GM21515 (cell line): ENCODE data around the gene FN1.
"Not testable (repeated sequence)": the region's sequence is repeated elsewhere in the genome, so short reads cannot be mapped to it uniquely, and the experiment has no call there.

Experiments used
- ATAC-seq: cut with Tn5 transposase; IDR thresholded peaks from one replicate; pipeline ENCODE4 v1.9.1; 2021; ENCODE audit not compliant: unreplicated experiment

Gene FN1

DNA sequence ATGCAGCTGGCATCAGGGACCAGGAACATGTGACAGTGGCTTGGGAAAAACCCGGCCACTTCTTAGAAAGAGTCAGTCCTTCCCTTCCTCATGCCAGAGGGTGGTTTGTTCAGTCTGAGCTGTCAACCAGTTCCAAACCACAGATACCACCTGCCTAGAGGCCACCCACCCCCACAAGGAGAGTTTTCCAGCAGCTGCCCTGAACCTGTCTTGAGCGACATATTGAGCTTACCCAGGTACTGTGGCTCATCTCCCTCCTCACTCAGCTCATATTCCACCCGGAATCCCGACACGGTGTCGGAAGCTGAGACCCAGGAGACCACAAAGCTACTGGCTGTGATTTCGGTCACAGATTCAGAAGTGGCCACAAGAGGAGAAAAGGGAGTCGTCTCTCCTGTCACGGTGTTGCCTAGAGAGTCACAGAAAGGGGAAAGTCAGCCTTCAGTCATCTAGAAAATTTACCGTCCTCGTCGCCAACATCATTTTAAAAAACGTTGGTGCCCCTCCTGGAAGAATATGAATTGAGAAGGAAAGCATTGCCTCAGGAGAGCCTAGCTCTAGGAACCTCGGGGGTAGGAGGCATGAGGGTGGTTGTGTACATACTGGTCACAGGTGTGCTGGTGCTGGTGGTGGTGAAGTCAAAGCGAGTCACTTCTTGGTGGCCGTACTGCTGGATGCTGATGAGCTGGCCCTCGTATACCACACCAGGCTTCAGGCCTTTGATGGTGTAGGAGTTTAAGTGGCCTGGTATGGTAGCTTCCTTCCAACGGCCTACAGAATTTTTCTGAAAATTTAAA, 26.3 kb downstream of the FN1 start:
- ATAC-seq: no peak

DNA sequence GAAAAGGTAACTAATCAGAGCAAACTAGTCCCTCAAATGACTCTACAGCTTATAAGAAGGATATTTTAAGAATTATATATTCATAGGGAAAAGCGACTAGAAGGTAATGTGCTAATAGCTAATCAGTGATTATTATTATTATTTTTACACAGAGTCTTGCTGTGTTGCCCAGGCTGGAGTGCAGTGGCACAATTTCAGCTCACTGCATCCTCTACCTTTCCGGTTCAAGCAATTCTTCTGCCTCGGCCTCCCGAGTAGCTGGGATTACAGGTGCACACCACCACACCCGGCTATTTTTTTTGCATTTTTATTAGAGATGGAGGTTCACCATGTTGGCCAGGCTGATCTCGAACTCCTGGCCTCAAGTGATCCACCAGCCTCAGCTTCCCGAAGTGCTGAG, 27.4 kb downstream of the FN1 start:
- ATAC-seq: not testable (repeated sequence)

DNA sequence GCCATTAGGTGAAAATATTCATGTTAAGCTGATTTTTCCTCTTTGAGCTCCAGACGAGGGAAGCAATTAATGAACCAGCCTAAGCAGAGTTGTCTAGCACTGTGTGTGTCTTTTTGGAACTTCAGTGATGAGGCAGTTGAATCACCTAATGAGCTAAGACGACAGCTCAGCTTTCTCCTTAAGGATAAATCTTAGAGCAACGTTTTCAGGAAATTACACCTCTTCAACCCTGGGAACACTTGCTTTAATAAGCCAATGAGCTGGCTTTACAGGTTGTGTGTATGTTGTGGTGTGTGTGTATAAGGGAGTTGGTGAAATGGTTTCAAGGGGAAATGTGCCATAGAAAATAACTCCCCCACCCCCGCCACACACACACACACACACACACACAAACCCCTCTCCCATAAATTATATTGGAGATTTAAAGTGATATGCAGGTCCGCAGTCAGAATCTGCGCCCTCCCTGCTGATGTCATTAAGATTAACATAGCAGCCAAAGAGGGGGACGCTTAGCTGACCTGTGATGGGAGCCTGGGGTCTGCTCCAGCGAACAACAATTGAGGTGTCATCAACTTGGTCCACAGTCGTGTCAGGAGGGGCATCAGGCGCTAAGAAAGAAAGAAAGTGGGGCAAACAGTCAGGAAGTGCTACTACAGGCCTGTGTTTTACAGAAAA, 28.1 kb downstream of the FN1 start:
- ATAC-seq: no peak

DNA sequence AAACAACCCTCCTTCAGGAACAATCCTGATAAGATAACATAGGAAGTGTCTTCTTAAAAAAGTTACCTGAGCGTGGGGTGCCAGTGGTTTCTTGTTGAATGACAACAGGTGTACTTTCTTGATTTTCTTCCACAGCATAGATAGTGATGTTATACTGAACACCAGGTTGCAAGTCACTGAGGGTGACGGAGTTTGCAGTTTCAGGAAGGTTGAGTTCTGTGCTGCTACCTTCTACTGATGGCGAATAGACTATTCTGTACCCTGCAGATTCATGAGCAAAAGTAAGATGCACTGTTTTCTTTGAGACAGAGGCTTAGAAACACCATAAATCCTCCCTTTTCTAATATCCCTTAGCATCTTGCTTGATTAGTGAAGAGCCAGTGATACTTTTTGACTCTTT, 28.8 kb downstream of the FN1 start:
- ATAC-seq: no peak

DNA sequence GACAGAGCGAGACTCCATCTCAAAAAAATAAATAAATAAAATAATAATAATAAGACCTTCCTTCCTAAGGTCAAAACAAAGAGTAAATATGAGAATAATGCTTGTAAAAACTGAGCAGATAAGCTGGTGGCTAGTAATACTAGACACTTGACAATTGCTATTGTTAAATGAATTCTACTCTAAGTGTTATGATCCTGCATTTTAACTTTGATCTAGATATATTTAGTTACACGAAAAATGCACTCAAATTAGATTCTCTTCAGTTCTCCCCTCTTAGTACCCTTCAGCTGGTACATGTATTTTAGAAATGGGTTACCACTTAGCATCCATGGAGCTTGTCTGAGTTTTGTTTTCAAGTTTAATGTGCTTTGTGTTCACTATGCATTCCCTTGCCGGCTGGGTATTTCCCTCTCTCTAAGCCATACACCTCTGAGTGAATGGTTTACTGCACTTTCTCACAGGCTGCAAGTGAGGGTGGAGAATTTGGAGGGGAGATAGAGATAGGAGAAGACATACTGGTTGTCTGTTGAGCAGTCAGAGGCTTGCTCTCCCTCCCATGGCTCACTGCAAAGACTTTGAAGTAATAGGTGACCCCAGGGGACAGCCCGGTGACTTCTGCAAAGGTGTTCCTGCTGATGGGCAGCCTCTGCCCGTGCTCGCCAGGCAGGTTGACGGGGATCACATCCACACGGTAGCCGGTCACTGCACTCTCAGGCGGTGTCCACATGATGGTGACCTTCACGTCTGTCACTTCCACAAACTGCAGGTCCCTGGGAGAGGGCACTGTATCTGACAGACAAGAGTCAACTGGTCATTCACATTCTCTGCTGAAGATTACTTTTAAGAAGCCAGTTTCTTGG, 29.9 kb downstream of the FN1 start:
- no peak for ATAC-seq

DNA sequence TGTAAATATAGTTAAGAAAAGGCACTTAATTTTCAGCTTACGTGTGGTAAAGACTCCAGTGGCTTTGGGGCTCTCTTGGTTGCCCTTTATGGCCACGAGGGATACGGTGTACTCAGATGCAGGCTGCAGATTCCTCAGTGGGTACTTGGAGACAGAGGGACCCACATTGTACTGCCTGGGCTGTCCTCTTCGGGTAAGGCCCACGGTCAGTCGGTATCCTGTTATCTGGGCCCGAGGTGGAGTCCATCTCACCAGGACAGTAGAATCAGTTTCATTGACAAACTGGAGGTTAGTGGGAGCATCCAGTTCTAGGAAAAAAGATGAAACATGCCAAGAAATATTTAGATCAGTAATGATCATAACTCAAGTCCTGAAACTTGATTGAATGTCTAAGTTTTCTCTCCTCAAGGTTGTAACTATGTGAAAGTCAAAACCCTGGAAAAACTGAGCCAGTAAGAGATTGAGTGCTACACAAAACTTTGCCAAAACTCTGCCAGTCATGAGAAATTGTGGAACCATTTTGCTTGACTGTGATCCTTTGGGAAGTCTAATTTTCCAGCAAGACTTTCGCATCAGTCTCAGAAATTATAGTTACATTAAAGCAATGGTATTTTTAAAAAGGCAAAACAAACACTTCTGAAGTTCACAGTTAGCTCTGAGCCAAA, 31.4 kb downstream of the FN1 start:
- ATAC-seq: no peak

DNA sequence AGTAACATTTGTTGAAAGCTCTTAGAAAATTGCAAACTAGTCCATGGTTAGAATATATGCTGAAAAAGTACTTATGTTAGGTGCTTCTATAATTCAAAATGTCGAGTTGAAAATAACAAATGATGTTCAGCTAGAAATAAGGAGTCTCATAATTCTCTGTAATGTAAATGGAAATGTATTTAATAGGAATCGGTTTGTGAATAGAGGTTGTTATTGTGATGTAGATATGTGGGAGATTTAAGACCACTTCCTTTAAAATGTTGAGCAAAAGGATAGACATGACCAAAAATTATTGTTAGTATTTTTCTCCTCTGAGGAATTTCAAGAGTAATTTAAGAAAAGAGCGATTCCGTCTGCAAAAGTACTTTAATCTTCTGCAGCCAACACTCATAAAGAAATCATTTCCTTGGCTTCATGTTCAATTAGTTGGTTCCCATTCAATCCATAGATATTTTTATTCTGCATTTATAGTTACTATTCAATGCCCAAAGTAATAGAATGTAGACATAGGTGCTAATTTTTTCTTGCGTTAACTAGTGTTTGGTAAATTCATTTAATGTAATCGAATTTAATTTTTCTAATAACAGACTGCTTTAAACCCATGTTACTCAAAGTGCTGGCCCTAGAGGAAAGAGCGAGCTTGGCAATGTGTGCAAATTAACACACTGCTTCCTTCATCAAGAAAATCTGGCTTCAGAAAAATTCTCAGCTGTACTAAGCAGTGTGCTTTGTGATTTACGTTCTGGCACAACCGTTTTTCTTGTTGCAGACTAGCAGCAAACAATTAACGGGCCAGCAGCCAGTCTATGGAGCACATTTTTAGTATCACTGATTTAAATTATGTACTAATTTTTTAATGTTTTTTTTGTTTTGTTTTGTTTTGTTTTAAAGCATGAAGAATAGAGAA, 32.2 kb downstream of the FN1 start:
- ATAC-seq: no peak

DNA sequence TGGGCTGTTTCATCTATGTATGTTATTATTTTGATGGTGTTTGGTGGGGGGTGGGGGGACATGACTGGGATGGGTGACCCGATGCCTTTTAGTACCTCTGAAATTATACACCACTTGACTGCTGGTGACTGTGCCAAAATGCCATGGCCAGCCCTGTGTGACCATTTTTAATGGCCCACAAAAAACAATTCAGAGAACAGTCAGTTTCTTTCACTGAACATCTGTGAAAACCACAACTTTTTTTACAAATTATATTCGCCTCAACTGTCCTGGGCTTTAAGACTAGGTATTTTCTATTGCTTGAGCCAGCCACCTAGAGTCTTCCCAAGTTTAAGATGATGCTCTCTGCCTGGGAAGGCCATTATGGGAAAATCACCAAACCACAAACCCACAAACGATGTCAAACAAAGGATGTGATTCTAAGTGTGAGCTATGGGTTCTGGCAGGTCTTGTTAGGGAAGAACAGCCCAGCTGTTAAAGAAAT, 33.9 kb downstream of the FN1 start:
- ATAC-seq: no peak

DNA sequence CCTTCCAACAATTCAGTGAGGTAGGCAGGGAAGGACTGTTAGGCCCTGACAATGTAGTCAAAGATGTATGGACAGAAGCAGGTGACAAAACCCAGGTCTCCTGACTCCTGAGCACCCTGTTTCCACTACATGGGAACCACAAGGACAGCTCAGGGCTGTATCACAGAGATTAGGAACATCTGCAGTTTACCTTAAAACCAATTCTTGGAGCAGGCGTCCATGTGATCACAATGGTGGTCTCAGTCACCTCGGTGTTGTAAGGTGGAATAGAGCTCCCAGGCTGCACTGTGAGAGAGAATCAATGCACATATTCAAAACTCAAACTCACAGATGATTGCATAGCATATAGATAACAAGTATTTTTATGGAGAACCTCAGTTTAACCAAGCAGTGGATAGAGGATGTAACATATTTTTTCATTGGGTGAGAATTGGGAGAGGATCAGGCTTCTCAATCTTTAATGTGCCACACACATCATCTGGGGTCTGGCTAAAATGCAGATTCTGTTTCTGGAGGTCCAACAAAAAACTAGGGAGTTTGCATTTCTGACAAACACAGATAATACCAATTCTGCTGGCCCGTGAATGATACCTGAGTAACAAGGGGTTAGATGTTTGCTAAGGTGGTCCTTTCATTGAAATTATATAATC, 36.7 kb downstream of the FN1 start:
- ATAC-seq: no peak

DNA sequence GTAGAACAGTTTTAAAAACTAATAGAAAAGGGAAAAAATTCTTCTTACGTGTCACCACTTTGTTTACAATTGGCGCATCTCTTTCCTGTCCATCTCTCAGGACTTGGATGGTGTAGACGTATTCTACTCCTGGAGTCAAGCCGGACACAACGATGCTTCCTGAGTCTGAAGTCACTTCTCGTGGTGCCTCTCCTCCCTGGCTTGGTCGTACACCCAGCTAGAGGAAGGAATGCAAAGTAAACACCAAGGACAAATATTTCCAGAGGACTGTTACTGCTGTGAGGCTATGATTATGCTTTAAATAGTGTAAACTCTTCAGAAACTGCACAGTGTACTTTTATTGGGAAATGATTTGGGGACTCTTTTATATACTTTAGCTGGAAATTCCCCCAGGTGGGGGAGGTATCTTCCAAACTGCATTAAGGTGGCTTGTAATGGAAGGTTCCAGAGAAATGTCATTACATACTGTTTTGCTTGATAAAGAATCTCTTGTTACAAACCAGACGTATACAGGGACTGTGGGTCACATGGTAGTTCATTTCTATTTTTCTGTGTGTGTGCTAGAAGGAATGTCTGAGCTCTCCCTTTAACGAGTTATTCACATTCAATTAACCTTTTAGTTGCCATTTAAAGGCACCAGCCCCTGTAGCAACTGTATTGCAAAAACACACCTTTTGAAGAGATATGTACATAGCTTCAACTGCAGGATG, 38.1 kb downstream of the FN1 start:
- no peak for ATAC-seq

DNA sequence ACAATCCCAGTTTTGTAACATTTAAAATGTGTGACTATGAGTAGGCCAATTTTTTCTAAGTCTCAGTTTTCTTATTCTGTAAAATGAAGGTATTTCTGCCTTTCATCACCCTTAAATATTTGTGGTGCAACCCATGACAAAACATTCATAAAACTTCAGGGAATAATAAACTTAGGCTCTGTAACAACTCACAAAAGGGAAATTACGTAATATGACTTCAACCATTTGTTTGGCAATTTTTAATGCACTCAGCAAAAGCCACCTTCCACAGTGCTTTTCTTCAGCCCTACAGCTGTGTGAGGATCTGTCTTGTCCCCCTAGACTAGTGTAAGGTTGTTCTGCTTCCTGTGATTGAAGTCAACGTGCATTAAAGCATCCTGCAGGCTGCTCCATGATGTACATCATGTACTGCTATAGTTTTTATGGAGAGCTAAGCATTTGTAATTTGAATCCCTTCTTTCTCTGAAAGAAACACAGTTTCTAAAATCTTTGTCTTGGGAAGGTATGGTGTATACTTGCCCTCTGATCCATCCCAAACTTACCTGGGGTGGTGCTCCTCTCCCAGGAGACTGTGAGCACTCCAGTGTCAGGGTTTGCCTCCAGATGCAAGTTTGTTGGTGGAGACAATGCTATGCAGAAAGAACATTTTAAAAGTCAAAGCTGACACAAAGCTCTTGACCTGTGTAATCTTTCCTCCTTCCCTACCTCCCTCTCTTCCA, 39.1 kb downstream of the FN1 start:
- no peak for ATAC-seq

DNA sequence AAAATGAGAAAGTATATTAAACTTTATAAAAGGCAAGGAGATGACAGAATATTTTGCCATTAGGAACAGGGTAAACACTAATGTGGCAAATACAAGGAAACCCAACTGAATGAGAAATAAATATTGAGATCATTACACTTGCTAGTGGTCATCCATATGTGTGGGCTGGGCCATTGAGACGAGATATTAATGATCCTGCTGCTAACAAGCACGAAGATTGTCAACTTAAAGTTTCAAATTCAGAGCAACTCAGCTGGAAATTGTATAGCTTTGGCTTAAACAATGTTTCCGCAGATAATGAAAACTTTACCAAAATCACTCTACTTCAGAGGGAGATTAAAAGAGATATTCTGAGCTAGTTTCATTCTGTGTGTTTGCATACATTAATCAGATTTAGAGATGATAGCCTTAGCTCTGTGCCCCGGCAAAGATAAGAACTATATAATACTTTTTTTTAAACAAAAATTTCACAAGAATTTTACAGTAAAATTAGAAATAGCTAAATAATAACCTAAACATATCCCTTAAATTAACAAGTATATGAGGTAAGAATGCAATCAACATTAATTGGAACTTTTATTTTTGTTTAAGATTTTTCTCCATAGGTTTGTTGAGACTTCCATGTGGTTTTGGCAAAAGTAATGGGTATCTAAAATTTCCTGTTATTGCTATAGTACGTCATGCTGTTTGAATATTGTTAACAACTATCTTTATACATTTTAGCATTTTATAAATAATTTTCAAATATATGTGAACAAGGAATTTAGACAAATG, 40.0 kb downstream of the FN1 start:
- ATAC-seq: no peak

DNA sequence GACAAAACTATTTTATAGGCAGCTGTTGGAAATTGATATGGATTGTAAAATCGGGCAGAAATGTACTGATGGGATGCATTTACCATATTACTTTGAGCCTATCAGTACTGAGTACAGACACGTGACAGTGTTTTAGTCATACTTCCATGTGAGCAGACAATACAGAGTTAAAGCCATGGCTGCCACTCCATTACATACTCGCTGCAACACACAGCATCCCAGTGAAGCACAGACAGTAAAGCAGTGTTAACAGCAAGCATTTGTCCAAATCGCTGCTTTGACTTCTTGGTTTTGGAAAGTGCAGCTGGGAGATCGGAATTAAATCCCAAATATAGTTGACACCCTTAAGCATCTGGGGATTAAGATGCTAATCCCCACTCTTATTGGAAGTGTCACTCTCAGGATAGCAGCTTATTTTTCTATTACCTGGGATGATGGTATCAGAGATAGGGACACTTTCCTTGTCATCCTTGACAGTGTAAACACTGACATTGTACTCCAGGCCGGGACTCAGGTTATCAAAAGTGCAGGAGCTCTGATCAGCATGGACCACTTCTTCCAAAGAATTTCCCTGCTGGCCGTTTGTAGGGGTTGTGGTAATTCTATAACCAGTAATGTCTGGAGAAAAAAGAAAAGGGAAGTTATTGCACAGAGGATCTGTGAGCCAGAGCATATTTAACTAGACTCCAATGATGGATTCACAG, 41.6 kb downstream of the FN1 start:
- no peak for ATAC-seq

DNA sequence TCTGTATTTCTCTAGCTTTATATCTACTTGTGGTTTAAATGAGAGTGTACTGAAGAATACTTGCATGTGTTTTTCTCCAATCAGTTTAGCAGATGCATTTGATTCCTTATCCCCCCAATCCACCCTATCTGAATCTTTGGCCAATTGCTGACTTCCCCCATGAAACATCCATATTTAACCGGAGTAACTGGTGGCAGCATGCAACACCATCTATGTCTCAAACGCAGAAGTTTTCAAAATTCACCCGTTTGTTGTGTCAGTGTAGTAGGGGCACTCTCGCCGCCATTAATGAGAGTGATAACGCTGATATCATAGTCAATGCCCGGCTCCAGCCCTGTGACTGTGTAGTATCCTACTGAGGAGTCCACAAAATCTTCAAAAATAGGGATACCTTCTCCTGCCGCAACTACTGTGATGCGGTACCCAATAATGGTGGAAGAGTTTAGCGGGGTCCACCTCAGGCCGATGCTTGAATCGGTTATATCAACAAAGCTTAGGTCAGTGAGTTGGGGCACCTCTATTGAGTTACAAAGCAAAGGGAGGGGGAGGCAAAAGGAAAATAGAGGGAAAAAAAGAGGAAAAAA, 43.1 kb downstream of the FN1 start:
- ATAC-seq: no peak

DNA sequence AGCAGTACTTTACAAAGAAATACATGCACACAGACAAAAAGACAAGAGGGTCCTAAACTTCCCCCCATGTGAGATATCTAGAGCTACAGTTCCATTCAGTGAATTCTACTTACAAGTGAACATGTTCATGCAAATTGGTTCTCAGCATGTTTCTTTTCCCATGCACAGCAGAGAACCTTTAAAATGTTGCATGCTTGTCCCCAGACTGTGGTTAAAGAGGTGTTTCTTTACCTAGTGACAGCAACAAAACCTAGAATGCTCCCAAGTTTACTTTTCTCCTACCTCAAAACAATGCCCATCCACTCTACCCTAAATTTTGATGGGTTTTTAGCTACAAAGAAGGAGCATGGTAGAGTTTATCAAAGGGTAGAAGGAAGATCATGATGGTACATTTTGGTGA, 43.7 kb downstream of the FN1 start:
- no peak for ATAC-seq

DNA sequence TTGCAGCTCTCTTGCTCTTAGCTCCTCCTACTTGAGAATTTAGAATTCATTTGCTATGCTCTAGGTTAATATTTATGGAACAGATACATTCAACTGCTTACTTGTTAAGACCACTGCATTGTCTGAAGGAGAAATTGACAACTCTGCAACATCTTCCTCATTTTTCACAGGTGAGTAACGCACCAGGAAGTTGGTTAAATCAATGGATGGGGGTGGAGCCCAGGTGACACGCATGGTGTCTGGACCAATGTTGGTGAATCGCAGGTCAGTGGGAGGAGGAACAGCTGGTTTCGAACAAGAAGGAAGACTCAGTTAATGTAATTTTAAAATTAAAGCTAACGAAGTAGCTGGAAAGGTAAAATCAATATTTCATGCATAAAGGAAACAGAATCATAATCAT, 44.3 kb downstream of the FN1 start:
- no peak for ATAC-seq

DNA sequence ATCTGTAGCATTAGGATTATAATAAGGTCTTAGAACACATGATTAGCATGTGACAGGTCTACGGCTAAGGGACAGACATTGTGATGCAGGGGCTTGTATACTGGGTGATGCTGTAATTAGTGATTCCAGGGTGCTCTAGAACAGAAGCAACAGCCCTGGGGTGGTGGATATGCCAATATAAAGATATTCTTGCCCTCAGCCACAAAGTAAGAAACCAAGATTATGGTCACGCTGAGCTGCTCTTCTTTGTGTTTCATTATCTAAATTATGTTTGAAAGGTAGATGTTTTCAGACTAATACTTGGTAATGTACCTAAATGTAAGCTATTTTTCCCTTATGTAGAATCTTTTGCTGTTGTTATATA, 45.3 kb downstream of the FN1 start:
- ATAC-seq: no peak
